T-helper 2 cell treated with Interferon-gamma antibody and Interleukin-4, amounts not matched to agents 5 μg/mL and 100 μg/mL, for 36 hours (primary cell): ENCODE data around the gene MAPKBP1.

Experiments
- DNase-seq: peaks from one replicate; pipeline ENCODE4 v3.0.0; 2021; ENCODE audit warnings: low spot score
- H3K27ac Mint-ChIP-seq: one replicate; pipeline ENCODE4 v1.8.0; 2021; ENCODE audit warnings: mild to moderate bottlenecking, mixed read lengths
- H3K27me3 Mint-ChIP-seq: one replicate; pipeline ENCODE4 v1.8.0; 2021; ENCODE audit warnings: low read depth, mixed read lengths
- H3K36me3 Mint-ChIP-seq: one replicate; pipeline ENCODE4 v1.8.0; 2021; ENCODE audit warnings: low read depth, mixed read lengths
- H3K4me1 Mint-ChIP-seq: one replicate; pipeline ENCODE4 v1.8.0; 2021; ENCODE audit warnings: low read depth, mixed read lengths
- H3K4me3 Mint-ChIP-seq: one replicate; pipeline ENCODE4 v1.8.0; 2022; ENCODE audit warnings: mild to moderate bottlenecking, moderate library complexity, mixed read lengths
- H3K9me3 Mint-ChIP-seq: one replicate; pipeline ENCODE4 v1.8.0; 2021; ENCODE audit warnings: mixed read lengths

Gene MAPKBP1

GRCh38 chr15:41820791-41821423 is 46.6 kb downstream of the MAPKBP1 start:
- no peaks in the 10 kb centered on the region for H3K9me3 Mint-ChIP-seq
- H3K27ac Mint-ChIP-seq, result no peak overlapping the region
- DNase-seq, result no peak
- H3K36me3 Mint-ChIP-seq, result peaks cover 32% of the 10 kb centered on the region
- H3K4me3 Mint-ChIP-seq, result no peak overlapping the region
- no peaks in the 10 kb centered on the region for H3K27me3 Mint-ChIP-seq
- H3K4me1 Mint-ChIP-seq, result no peaks in the 10 kb centered on the region

- Mint-ChIP-seq H3K4me1 (peaks cover 2% of the 10 kb centered on the region), H3K4me3 (no peak overlapping the region), H3K27me3 (no peaks in the 10 kb centered on the region), H3K27ac (no peak overlapping the region), H3K9me3 (no peaks in the 10 kb centered on the region), H3K36me3 (peaks cover 36% of the 10 kb centered on the region)
- no peak for DNase-seq
These were observed 47.5 kb downstream of the MAPKBP1 start for GRCh38 chr15:41821831-41822230.

GRCh38 chr15:41822471-41822870 is 48.2 kb downstream of the MAPKBP1 start:
- no peak overlapping the region for H3K27ac Mint-ChIP-seq
- no peak overlapping the region for H3K4me3 Mint-ChIP-seq
- H3K4me1 Mint-ChIP-seq, result peaks cover 2% of the 10 kb centered on the region
- peaks cover 32% of the 10 kb centered on the region for H3K36me3 Mint-ChIP-seq
- no peaks in the 10 kb centered on the region for H3K9me3 Mint-ChIP-seq
- DNase-seq, result no peak
- H3K27me3 Mint-ChIP-seq, result no peaks in the 10 kb centered on the region

GRCh38 chr15:41822957-41823356 is 48.7 kb downstream of the MAPKBP1 start:
- H3K4me3 Mint-ChIP-seq, result no peak overlapping the region
- no peak overlapping the region for H3K27ac Mint-ChIP-seq

GRCh38 chr15:41823502-41823901 is 49.2 kb downstream of the MAPKBP1 start:
- H3K9me3 Mint-ChIP-seq, result no peaks in the 10 kb centered on the region
- peaks cover 5% of the 10 kb centered on the region for H3K4me1 Mint-ChIP-seq
- H3K27ac Mint-ChIP-seq, result no peak overlapping the region
- no peaks in the 10 kb centered on the region for H3K27me3 Mint-ChIP-seq
- DNase-seq, result no peak
- peaks cover 25% of the 10 kb centered on the region for H3K36me3 Mint-ChIP-seq
- no peak overlapping the region for H3K4me3 Mint-ChIP-seq

More at GRCh38 chr15:41822957-41823356, 48.7 kb downstream of the MAPKBP1 start:
- no peak for DNase-seq
- no peaks in the 10 kb centered on the region for H3K27me3 Mint-ChIP-seq
- peaks cover 3% of the 10 kb centered on the region for H3K4me1 Mint-ChIP-seq
- H3K36me3 Mint-ChIP-seq, result peaks cover 29% of the 10 kb centered on the region
- H3K9me3 Mint-ChIP-seq, result no peaks in the 10 kb centered on the region

- H3K9me3 Mint-ChIP-seq, result no peaks in the 10 kb centered on the region
- peaks cover 25% of the 10 kb centered on the region for H3K36me3 Mint-ChIP-seq
- H3K27ac Mint-ChIP-seq, result no peak overlapping the region
- peaks cover 11% of the 10 kb centered on the region for H3K4me1 Mint-ChIP-seq
- no peak overlapping the region for H3K4me3 Mint-ChIP-seq
- H3K27me3 Mint-ChIP-seq, result no peaks in the 10 kb centered on the region
- no peak for DNase-seq
These were observed 49.9 kb downstream of the MAPKBP1 start for GRCh38 chr15:41824062-41824745.

GRCh38 chr15:41825145-41825544 is 50.9 kb downstream of the MAPKBP1 start:
- no peaks in the 10 kb centered on the region for H3K27me3 Mint-ChIP-seq
- peaks cover 25% of the 10 kb centered on the region for H3K36me3 Mint-ChIP-seq
- H3K27ac Mint-ChIP-seq, result no peak overlapping the region
- H3K9me3 Mint-ChIP-seq, result no peaks in the 10 kb centered on the region
- no peak for DNase-seq
- no peak overlapping the region for H3K4me3 Mint-ChIP-seq
- H3K4me1 Mint-ChIP-seq, result peaks cover 15% of the 10 kb centered on the region

- H3K27ac Mint-ChIP-seq, result peak overlapping the region; percentile 70
- peaks cover 26% of the 10 kb centered on the region for H3K36me3 Mint-ChIP-seq
- H3K4me3 Mint-ChIP-seq, result peak overlapping the region; percentile 80
- H3K4me1 Mint-ChIP-seq, result peaks cover 15% of the 10 kb centered on the region
- H3K27me3 Mint-ChIP-seq, result no peaks in the 10 kb centered on the region
- DNase-seq, result no peak
- H3K9me3 Mint-ChIP-seq, result no peaks in the 10 kb centered on the region
These were observed 51.6 kb downstream of the MAPKBP1 start for GRCh38 chr15:41825572-41826535.

GRCh38 chr15:41827290-41827879 is 53.1 kb downstream of the MAPKBP1 start:
- peak overlapping the region; percentile 51 for H3K27ac Mint-ChIP-seq
- no peaks in the 10 kb centered on the region for H3K9me3 Mint-ChIP-seq
- no peak for DNase-seq
- H3K4me1 Mint-ChIP-seq, result peaks cover 28% of the 10 kb centered on the region
- peak overlapping the region; percentile 98 for H3K4me3 Mint-ChIP-seq
- no peaks in the 10 kb centered on the region for H3K27me3 Mint-ChIP-seq
- peaks cover 26% of the 10 kb centered on the region for H3K36me3 Mint-ChIP-seq

GRCh38 chr15:41827880-41828806 is 53.9 kb downstream of the MAPKBP1 start, which contains the start of gene JMJD7:
JMJD7 (plus strand) TSS chr15:41828092; CDS start chr15:41828125, 33 bp downstream.
- peak; percentile 88 for DNase-seq
- H3K36me3 Mint-ChIP-seq, result peaks cover 23% of the 10 kb centered on the region
- no peaks in the 10 kb centered on the region for H3K9me3 Mint-ChIP-seq
- H3K27ac Mint-ChIP-seq, result peak within 1 kb of the TSS; percentile 95
- H3K4me3 Mint-ChIP-seq, result peak within 1 kb of the TSS; percentile 98
- H3K27me3 Mint-ChIP-seq, result no peaks in the 10 kb centered on the region
- H3K4me1 Mint-ChIP-seq, result peaks cover 35% of the 10 kb centered on the region

- H3K27ac Mint-ChIP-seq, result peak overlapping the region; percentile 95
- H3K9me3 Mint-ChIP-seq, result no peaks in the 10 kb centered on the region
- DNase-seq, result no peak
- H3K4me1 Mint-ChIP-seq, result peaks cover 35% of the 10 kb centered on the region
- no peaks in the 10 kb centered on the region for H3K27me3 Mint-ChIP-seq
- peak overlapping the region; percentile 98 for H3K4me3 Mint-ChIP-seq
- H3K36me3 Mint-ChIP-seq, result peaks cover 23% of the 10 kb centered on the region
These were observed 54.5 kb downstream of the MAPKBP1 start for GRCh38 chr15:41828807-41829141.

- no peak for DNase-seq
- peak overlapping the region; percentile 2 for H3K4me3 Mint-ChIP-seq
- peaks cover 15% of the 10 kb centered on the region for H3K36me3 Mint-ChIP-seq
- no peaks in the 10 kb centered on the region for H3K9me3 Mint-ChIP-seq
- peaks cover 35% of the 10 kb centered on the region for H3K4me1 Mint-ChIP-seq
- no peaks in the 10 kb centered on the region for H3K27me3 Mint-ChIP-seq
- no peak overlapping the region for H3K27ac Mint-ChIP-seq
These were observed 55.8 kb downstream of the MAPKBP1 start for GRCh38 chr15:41829959-41830646.
